ENCODE measurements around the gene TGFA.

- no peak for TF ChIP-seq FOXM1 (IDR thresholded peaks at IDR 0.05; ENCODE audit: borderline replicate concordance, low read depth)
- TF ChIP-seq YY1 (IDR thresholded peaks at IDR 0.05; ENCODE audit: low read depth): no peak
- no peak for TF ChIP-seq REST (IDR thresholded peaks at IDR 0.05; ENCODE audit: low read depth)
- TF ChIP-seq CEBPB (IDR thresholded peaks at IDR 0.05): no peak
- TF ChIP-seq TAF1 (IDR thresholded peaks at IDR 0.05; ENCODE audit: low read depth): no peak
- TF ChIP-seq CREB1 (IDR thresholded peaks at IDR 0.05; ENCODE audit: low read depth): no peak
- TF ChIP-seq EP300 (IDR thresholded peaks at IDR 0.05; ENCODE audit: borderline replicate concordance): no peak
- TF ChIP-seq MAX (IDR thresholded peaks at IDR 0.05): no peak
- no peak for TF ChIP-seq RAD21 (IDR thresholded peaks at IDR 0.05; ENCODE audit: low read depth)
- TF ChIP-seq NFIC (IDR thresholded peaks at IDR 0.05): no peak
- TF ChIP-seq USF1 (IDR thresholded peaks at IDR 0.05): no peak
- no peak for TF ChIP-seq EGR1 (IDR thresholded peaks at IDR 0.05)
Measured at GRCh38 chr2:70494293-70494886, 59.2 kb downstream of the TGFA start.
